ENCODE results near the gene PNLIP.

PNLIP gene

GRCh38 chr10:116607336-116607735 is 61.6 kb downstream of the PNLIP start:
- TF ChIP-seq SIN3A (IDR thresholded peaks at IDR 0.05; ENCODE audit: borderline replicate concordance, insufficient read depth, low read length) (no peak), POLR2AphosphoS5 (IDR thresholded peaks at IDR 0.05; ENCODE audit: low read depth, low read length) (no peak), FOXP2 (optimal IDR thresholded peaks at IDR 0.05; ENCODE audit: borderline replicate concordance, extremely low read depth, extremely low read length, insufficient read depth) (no peak), TAF1 (IDR thresholded peaks at IDR 0.05; ENCODE audit: borderline replicate concordance, insufficient read depth, low read length) (no peak)
- TF ChIP-seq, protein P1, sequence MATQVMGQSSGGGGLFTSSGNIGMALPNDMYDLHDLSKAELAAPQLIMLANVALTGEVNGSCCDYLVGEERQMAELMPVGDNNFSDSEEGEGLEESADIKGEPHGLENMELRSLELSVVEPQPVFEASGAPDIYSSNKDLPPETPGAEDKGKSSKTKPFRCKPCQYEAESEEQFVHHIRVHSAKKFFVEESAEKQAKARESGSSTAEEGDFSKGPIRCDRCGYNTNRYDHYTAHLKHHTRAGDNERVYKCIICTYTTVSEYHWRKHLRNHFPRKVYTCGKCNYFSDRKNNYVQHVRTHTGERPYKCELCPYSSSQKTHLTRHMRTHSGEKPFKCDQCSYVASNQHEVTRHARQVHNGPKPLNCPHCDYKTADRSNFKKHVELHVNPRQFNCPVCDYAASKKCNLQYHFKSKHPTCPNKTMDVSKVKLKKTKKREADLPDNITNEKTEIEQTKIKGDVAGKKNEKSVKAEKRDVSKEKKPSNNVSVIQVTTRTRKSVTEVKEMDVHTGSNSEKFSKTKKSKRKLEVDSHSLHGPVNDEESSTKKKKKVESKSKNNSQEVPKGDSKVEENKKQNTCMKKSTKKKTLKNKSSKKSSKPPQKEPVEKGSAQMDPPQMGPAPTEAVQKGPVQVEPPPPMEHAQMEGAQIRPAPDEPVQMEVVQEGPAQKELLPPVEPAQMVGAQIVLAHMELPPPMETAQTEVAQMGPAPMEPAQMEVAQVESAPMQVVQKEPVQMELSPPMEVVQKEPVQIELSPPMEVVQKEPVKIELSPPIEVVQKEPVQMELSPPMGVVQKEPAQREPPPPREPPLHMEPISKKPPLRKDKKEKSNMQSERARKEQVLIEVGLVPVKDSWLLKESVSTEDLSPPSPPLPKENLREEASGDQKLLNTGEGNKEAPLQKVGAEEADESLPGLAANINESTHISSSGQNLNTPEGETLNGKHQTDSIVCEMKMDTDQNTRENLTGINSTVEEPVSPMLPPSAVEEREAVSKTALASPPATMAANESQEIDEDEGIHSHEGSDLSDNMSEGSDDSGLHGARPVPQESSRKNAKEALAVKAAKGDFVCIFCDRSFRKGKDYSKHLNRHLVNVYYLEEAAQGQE (IDR thresholded peaks at IDR 0.05; ENCODE audit: insufficient read depth in 1 of 2, low read depth in 2 of 2, low read length in 2 of 2) = no peak

- TF ChIP-seq FOXP2 (optimal IDR thresholded peaks at IDR 0.05; ENCODE audit: borderline replicate concordance, extremely low read depth, extremely low read length, insufficient read depth) = no peak
- no peak for TF ChIP-seq SIN3A (IDR thresholded peaks at IDR 0.05; ENCODE audit: borderline replicate concordance, insufficient read depth, low read length)
- TF ChIP-seq, protein P1 (IDR thresholded peaks at IDR 0.05; ENCODE audit: insufficient read depth in 1 of 2, low read depth in 2 of 2, low read length in 2 of 2) = no peak
- TF ChIP-seq POLR2AphosphoS5 (IDR thresholded peaks at IDR 0.05; ENCODE audit: low read depth, low read length) = no peak
- TF ChIP-seq TAF1 (IDR thresholded peaks at IDR 0.05; ENCODE audit: borderline replicate concordance, insufficient read depth, low read length) = no peak
Measured at GRCh38 chr10:116608686-116609594, 63.2 kb downstream of the PNLIP start.

GRCh38 chr10:116610443-116611152 is 64.9 kb downstream of the PNLIP start:
- TF ChIP-seq FOXP2 (optimal IDR thresholded peaks at IDR 0.05; ENCODE audit: borderline replicate concordance, extremely low read depth, extremely low read length, insufficient read depth) = no peak
- TF ChIP-seq TAF1 (IDR thresholded peaks at IDR 0.05; ENCODE audit: borderline replicate concordance, insufficient read depth, low read length) = no peak
- no peak for TF ChIP-seq POLR2AphosphoS5 (IDR thresholded peaks at IDR 0.05; ENCODE audit: low read depth, low read length)
- TF ChIP-seq SIN3A (IDR thresholded peaks at IDR 0.05; ENCODE audit: borderline replicate concordance, insufficient read depth, low read length) = no peak
- TF ChIP-seq, protein P1 (IDR thresholded peaks at IDR 0.05; ENCODE audit: insufficient read depth in 1 of 2, low read depth in 2 of 2, low read length in 2 of 2) = no peak

DNA sequence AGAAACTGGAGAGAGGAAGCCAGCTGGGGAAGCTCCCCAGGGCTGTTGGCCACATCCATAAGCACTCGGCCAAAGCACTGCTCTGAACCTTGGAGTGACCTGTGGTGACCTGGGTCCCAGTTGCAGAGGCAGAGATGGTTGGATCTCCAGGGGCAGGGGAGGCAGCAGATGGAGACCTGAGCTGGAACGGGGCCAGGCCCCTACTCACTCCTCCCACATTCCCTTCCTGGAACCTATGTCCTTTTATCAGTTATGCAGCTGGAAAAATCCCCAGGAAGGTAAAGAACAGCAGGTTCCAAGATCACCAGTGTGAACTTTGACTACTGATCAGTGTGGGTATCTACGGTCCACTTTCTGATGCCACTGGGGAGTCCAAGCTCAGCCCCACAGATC is 65.4 kb downstream of the PNLIP start:
- TF ChIP-seq POLR2AphosphoS5 (IDR thresholded peaks at IDR 0.05; ENCODE audit: low read depth, low read length) (no peak), FOXP2 (optimal IDR thresholded peaks at IDR 0.05; ENCODE audit: borderline replicate concordance, extremely low read depth, extremely low read length, insufficient read depth) (no peak), TAF1 (IDR thresholded peaks at IDR 0.05; ENCODE audit: borderline replicate concordance, insufficient read depth, low read length) (no peak), SIN3A (IDR thresholded peaks at IDR 0.05; ENCODE audit: borderline replicate concordance, insufficient read depth, low read length) (no peak)
- TF ChIP-seq, protein P1 (IDR thresholded peaks at IDR 0.05; ENCODE audit: insufficient read depth in 1 of 2, low read depth in 2 of 2, low read length in 2 of 2) = no peak
